GM10248 (cell line): ENCODE results near the gene KRTAP10-10.

Experiments used
- CTCF ChIA-PET: fragments of 300-600 bp; sonication (Branson Sonifier 250); formaldehyde crosslinking; extraction: SDS; loops from one replicate; lab custom pipeline; 2021; ENCODE audit warnings: antibody characterized with exemption; lab: Yijun Ruan, JAX
- POLR2A ChIA-PET: fragments of 350-650 bp; sonication (Branson Sonifier 250); formaldehyde crosslinking; extraction: SDS; loops from one replicate; lab custom pipeline; 2020; ENCODE audit warnings: antibody characterized with exemption; lab: Yijun Ruan, JAX
- DNase-seq: peaks from one replicate; pipeline ENCODE4 v3.0.0; 2012; ENCODE audit errors: extremely low spot score
- CTCF ChIP-seq: IDR thresholded peaks from 2 replicates; pipeline ENCODE4 v1.5.1; 2012; ENCODE audit warnings: mild to moderate bottlenecking, low read depth; ENCODE audit errors: extremely low read depth, missing control alignments, control extremely low read depth

Gene KRTAP10-10

GRCh38 chr21:44686000-44686781 lies 49.0 kb downstream of the KRTAP10-10 start:
- DNase-seq, result no peak
- ChIA-PET CTCF (interaction anchor here (0.6 to 1.4 kb wide), 2 partner anchors 10 to 24 kb away, joined by 3 to 4 read pairs; no protein-coding TSS in a partner anchor), POLR2A (no interaction called here)
- no peak for TF ChIP-seq CTCF

DNA sequence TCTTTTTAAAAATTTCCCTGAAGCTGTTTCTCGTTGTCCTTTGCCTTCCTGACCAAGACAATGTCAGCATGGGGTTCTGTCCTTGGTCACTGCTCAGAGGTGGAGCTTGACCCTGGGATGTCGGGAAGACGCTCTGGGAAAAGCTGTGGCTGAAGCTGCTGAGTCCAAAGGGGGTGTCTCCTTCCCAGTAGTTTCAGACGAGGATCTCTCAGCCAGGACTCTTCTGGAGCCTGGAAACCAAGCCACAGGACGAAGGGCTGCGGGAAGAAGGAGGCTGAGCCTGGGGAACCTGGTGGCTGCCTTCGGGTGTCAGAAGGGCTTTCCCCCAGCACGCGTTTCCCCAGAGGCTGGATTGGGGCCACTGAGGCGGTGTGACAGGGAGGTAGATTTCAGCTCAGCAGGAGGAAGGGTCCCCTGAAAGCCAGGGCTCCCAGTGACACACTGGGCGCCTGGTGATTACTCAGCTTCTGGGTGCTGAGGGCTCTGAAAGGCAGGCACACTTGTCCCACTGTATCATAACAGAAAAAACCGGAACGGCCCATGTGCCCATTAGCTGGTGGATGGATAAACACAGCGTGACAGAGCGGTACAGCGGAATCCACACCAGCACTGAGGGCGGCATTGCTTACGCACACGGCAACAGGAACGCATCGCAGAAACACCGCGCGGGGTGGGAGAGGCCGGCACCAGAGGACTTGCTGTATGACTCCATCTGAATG lies 49.8 kb downstream of the KRTAP10-10 start:
- DNase-seq, result no peak
- no peak for TF ChIP-seq CTCF
- POLR2A ChIA-PET, result no interaction called here
- CTCF ChIA-PET, result interaction anchor here (1.4 kb wide), 1 partner anchor 23 kb away, joined by 4 read pairs; no protein-coding TSS in a partner anchor

- DNase-seq, result no peak
- POLR2A ChIA-PET, result no interaction called here
- CTCF ChIA-PET, result no interaction called here
- TF ChIP-seq CTCF, result no peak
Measured at GRCh38 chr21:44687671-44688070, 50.5 kb downstream of the KRTAP10-10 start.
